ENCODE measurements around the gene NRXN2.

- no peak for TF ChIP-seq POLR2AphosphoS5 (IDR thresholded peaks at IDR 0.05; ENCODE audit: low read depth, low read length)
- TF ChIP-seq, protein P1, sequence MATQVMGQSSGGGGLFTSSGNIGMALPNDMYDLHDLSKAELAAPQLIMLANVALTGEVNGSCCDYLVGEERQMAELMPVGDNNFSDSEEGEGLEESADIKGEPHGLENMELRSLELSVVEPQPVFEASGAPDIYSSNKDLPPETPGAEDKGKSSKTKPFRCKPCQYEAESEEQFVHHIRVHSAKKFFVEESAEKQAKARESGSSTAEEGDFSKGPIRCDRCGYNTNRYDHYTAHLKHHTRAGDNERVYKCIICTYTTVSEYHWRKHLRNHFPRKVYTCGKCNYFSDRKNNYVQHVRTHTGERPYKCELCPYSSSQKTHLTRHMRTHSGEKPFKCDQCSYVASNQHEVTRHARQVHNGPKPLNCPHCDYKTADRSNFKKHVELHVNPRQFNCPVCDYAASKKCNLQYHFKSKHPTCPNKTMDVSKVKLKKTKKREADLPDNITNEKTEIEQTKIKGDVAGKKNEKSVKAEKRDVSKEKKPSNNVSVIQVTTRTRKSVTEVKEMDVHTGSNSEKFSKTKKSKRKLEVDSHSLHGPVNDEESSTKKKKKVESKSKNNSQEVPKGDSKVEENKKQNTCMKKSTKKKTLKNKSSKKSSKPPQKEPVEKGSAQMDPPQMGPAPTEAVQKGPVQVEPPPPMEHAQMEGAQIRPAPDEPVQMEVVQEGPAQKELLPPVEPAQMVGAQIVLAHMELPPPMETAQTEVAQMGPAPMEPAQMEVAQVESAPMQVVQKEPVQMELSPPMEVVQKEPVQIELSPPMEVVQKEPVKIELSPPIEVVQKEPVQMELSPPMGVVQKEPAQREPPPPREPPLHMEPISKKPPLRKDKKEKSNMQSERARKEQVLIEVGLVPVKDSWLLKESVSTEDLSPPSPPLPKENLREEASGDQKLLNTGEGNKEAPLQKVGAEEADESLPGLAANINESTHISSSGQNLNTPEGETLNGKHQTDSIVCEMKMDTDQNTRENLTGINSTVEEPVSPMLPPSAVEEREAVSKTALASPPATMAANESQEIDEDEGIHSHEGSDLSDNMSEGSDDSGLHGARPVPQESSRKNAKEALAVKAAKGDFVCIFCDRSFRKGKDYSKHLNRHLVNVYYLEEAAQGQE (IDR thresholded peaks at IDR 0.05; ENCODE audit: insufficient read depth in 1 of 2, low read depth in 2 of 2, low read length in 1 of 2): no peak
Measured at GRCh38 chr11:64698427-64698826, 24.6 kb downstream of the NRXN2 start.
